ENCODE measurements around the gene FCGR3A.
"Not testable (repeated sequence)": the region's sequence is repeated elsewhere in the genome, so short reads cannot be mapped to it uniquely, and the experiment has no call there.

- TF ChIP-seq POLR2AphosphoS5 (IDR thresholded peaks at IDR 0.05) (peak; percentile 32 to 50), POLR2A (IDR thresholded peaks at IDR 0.05) (peak in 1 of 4 donors; percentile 44)
- TF ChIP-seq, protein P1, sequence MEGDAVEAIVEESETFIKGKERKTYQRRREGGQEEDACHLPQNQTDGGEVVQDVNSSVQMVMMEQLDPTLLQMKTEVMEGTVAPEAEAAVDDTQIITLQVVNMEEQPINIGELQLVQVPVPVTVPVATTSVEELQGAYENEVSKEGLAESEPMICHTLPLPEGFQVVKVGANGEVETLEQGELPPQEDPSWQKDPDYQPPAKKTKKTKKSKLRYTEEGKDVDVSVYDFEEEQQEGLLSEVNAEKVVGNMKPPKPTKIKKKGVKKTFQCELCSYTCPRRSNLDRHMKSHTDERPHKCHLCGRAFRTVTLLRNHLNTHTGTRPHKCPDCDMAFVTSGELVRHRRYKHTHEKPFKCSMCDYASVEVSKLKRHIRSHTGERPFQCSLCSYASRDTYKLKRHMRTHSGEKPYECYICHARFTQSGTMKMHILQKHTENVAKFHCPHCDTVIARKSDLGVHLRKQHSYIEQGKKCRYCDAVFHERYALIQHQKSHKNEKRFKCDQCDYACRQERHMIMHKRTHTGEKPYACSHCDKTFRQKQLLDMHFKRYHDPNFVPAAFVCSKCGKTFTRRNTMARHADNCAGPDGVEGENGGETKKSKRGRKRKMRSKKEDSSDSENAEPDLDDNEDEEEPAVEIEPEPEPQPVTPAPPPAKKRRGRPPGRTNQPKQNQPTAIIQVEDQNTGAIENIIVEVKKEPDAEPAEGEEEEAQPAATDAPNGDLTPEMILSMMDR (IDR thresholded peaks at IDR 0.05): not testable (repeated sequence)
- not testable (repeated sequence) for TF ChIP-seq EP300 (IDR thresholded peaks at IDR 0.05)
These were observed 9.7 kb downstream of the FCGR3A start for GRCh38 chr1:161539731-161540569.

All from upper lobe of left lung (tissue), 4 donors.